ENCODE results near the gene RTBDN. TPM values are rescaled to one million over a fixed set of nuclear protein-coding genes. Genes with fewer than 3 reads are reported as not detected.

RTBDN gene
- total and polyA plus RNA-seq, 10 of the 15 experiments (the other 5 are each of a cell fraction or from before 2014, with no cell fraction given), result 0.45 TPM; not detected in 9

GRCh38 chr19:12881172-12881808 is 46.9 kb upstream of the RTBDN start, which contains the start of gene DNASE2 (continued):
- TF ChIP-seq ZNF687 (IDR thresholded peaks at IDR 0.05) (no peak), SMARCA5 (IDR thresholded peaks at IDR 0.05) (no peak), ZBTB4 (CRISPR knock-in tag; IDR thresholded peaks at IDR 0.05) (no peak), TCF3 (IDR thresholded peaks at IDR 0.05; ENCODE audit: borderline replicate concordance, insufficient read depth, low read depth, low read length) (peak; percentile 84; the same call in 1 of the 2 replicates), JUND (IDR thresholded peaks at IDR 0.05; ENCODE audit: low read depth, low read length) (no peak), HSF1 (IDR thresholded peaks at IDR 0.05; ENCODE audit: low read depth, low read length) (no peak), MXI1 (IDR thresholded peaks at IDR 0.05; ENCODE audit: low read depth, low read length) (peak; percentile 28; the same call in 1 of the 2 replicates), TARDBP (IDR thresholded peaks at IDR 0.05; ENCODE audit: borderline replicate concordance) (no peak), TCF7 (IDR thresholded peaks at IDR 0.05; ENCODE audit: borderline replicate concordance) (no peak), SUZ12 (IDR thresholded peaks at IDR 0.05; ENCODE audit: unreplicated experiment) (no peak), MEF2A (IDR thresholded peaks at IDR 0.05; ENCODE audit: insufficient read depth, low read depth, low read length) (no peak), ZBED1 (IDR thresholded peaks at IDR 0.05; ENCODE audit: borderline replicate concordance) (no peak), STAT1 (conservative IDR thresholded peaks at IDR 0.05) (no peak), ZSCAN29 (IDR thresholded peaks at IDR 0.05) (no peak), NRF1 (conservative IDR thresholded peaks at IDR 0.05; ENCODE audit: low read depth, low read length) (no peak), NR2F1 (conservative IDR thresholded peaks at IDR 0.05) (peak; percentile 78), PAX8 (IDR thresholded peaks at IDR 0.05) (no peak), POLR2A (IDR thresholded peaks at IDR 0.05; ENCODE audit: low read depth, low read length) (peak; percentile 88), SREBF2 (IDR thresholded peaks at IDR 0.05; ENCODE audit: low read length) (no peak), EGR1 (IDR thresholded peaks at IDR 0.05; ENCODE audit: borderline replicate concordance in 1 of 2, low read depth in 2 of 2, low read length in 2 of 2) (0 out of 3 replicates have a peak, but pooled peaks of 1 of the 2 experiments have one; percentile 37), BRCA1 (IDR thresholded peaks at IDR 0.05; ENCODE audit: low read depth, low read length) (no peak)
